CD8-positive, alpha-beta memory T cell (primary cell): ENCODE results near the gene ZNF804B. TPM values are rescaled to one million over a fixed set of nuclear protein-coding genes. Genes with fewer than 3 reads are reported as not detected.

Source experiments
- CTCF ChIA-PET: fragments of 350-600 bp; sonication (Branson Sonifier 250); formaldehyde crosslinking; loops from one replicate; lab custom pipeline; 2021; ENCODE audit warnings: antibody characterized with exemption; lab: Charles Lee
- POLR2A ChIA-PET: fragments of 350-600 bp; sonication (Branson Sonifier 250); formaldehyde crosslinking; loops from one replicate; lab custom pipeline; 2021; ENCODE audit warnings: antibody characterized with exemption; lab: Charles Lee
- DNase-seq, 5 donors: peaks; one replicate each; pipeline versions ENCODE4 v3.0.0 to v3.0.0-alpha.2; 2020 to 2022; ENCODE audit warnings: mixed read lengths in 1 of 5
- H3K27ac ChIP-seq: one replicate; pipeline ENCODE4 v1.7.0; 2013; ENCODE audit warnings: low read depth, mild to moderate bottlenecking, low read length, moderate library complexity
- H3K27me3 ChIP-seq: 2 replicates; pipeline ENCODE4 v1.7.0; 2013; ENCODE audit warnings: low read length, mild to moderate bottlenecking; ENCODE audit not compliant: insufficient read depth, poor library complexity, severe bottlenecking
- H3K36me3 ChIP-seq: 2 replicates; pipeline ENCODE4 v1.7.0; 2013; ENCODE audit warnings: mild to moderate bottlenecking, low read length, moderate library complexity; ENCODE audit not compliant: insufficient read depth
- H3K4me1 ChIP-seq: 2 replicates; pipeline ENCODE4 v1.7.0; 2013; ENCODE audit warnings: mild to moderate bottlenecking, low read length, moderate library complexity; ENCODE audit not compliant: insufficient read depth
- H3K4me3 ChIP-seq: 2 replicates; pipeline ENCODE4 v1.7.0; 2013; ENCODE audit warnings: mild to moderate bottlenecking, low read length
- H3K9me3 ChIP-seq: 2 replicates; pipeline ENCODE4 v1.7.0; 2013; ENCODE audit warnings: mild to moderate bottlenecking, low read length
- H3K27ac Mint-ChIP-seq, 8 donors: one replicate each; pipeline ENCODE4 v1.8.0; 2020 to 2021; ENCODE audit warnings: mixed read lengths in 8 of 8, mild to moderate bottlenecking in 6 of 8, inconsistent platforms in 3 of 8, moderate library complexity in 3 of 8
- H3K27me3 Mint-ChIP-seq, 2 donors: one replicate each; pipeline ENCODE4 v1.8.0; 2020 to 2021; ENCODE audit warnings: mixed read lengths in 2 of 2, mild to moderate bottlenecking in 1 of 2, moderate library complexity in 1 of 2
- H3K36me3 Mint-ChIP-seq, 3 donors: one replicate each; pipeline ENCODE4 v1.8.0; 2020 to 2021; ENCODE audit warnings: mixed read lengths in 3 of 3, inconsistent platforms in 1 of 3, mild to moderate bottlenecking in 1 of 3
- H3K4me1 Mint-ChIP-seq, 3 donors: one replicate each; pipeline ENCODE4 v1.8.0; 2020 to 2021; ENCODE audit warnings: mixed read lengths in 3 of 3, inconsistent platforms in 1 of 3, mild to moderate bottlenecking in 1 of 3
- H3K4me3 Mint-ChIP-seq, 7 donors: one replicate each; pipeline ENCODE4 v1.8.0; 2020 to 2021; ENCODE audit warnings: mixed read lengths in 7 of 7, mild to moderate bottlenecking in 6 of 7, moderate library complexity in 4 of 7, inconsistent platforms in 2 of 7
- H3K9me3 Mint-ChIP-seq, 5 donors: one replicate each; pipeline ENCODE4 v1.8.0; 2020 to 2022; ENCODE audit warnings: mixed read lengths in 5 of 5, mild to moderate bottlenecking in 3 of 5, moderate library complexity in 2 of 5, inconsistent platforms in 1 of 5
- polyA plus RNA-seq: library from polyadenylated mRNA; unstranded; fragments of 300-500 nt; fragmentation: Illumina TruSeq; gene quantifications from one replicate; pipeline ENCODE4 v1.2.3, GENCODE V29; 2021
- total RNA-seq, 2 experiments: library from RNA; stranded (reverse); gene quantifications; one replicate each; pipeline ENCODE4 v1.2.3, GENCODE V29; 2021

Gene ZNF804B
- total and polyA plus RNA-seq, 3 experiments from 2014 or later = not detected

DNA sequence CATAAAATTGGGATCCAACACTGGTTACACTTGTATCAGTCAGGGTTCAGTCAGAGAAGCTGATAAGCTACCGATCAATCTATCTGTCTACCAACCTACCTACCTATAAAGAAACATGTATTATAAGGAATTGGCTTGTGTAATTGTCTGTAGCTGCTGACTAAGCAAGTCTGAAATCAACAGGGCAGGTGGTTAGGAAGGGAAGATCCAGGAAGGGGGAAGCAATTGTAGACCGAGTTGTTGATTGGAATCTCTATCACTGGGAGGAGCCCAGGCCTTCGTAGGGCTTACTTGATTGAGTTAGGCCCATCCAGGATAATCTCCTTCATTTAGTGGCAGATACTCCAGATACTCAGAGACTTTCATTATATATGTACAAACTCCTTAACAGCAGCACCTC is 307.5 kb downstream of the ZNF804B start:
- POLR2A ChIA-PET = no interaction called here
- Mint-ChIP-seq H3K4me1 (no peaks in the 10 kb centered on the region), H3K27ac (no peak overlapping the region), H3K4me3 (no peak overlapping the region), H3K9me3 (peaks cover 0 to 18% (median 2%) of the 10 kb centered on the region in 5 donors), H3K27me3 (peaks cover 0 to 3% of the 10 kb centered on the region in 2 donors), H3K36me3 (no peaks in the 10 kb centered on the region)
- Histone ChIP-seq H3K4me3 (no peak overlapping the region), H3K9me3 (no peaks in the 10 kb centered on the region), H3K27me3 (no peaks in the 10 kb centered on the region), H3K36me3 (no peaks in the 10 kb centered on the region), H3K4me1 (no peaks in the 10 kb centered on the region), H3K27ac (no peak overlapping the region)
- CTCF ChIA-PET = no interaction called here
- DNase-seq = no peak

DNA sequence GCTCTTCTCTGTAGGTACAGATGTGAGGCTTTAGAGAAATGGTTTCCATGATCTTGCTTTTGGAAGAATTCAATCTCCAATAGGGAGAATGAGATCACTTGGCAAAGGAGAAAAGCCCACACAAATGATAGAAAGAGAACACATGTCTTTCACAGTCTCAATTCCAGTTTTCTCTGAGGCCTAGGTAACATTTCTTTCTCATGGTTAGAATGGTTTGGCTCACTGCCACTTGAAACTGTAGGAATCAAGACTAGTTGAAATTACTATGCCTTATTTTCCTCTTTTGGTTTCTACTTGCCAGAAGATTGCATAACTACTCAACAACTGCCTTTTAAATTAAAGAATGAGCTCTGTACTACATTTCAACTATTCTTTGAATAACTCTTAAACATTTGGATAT is 312.6 kb downstream of the ZNF804B start:
- no peak overlapping the region for H3K4me3 Mint-ChIP-seq
- H3K4me1 Mint-ChIP-seq = no peaks in the 10 kb centered on the region
- Histone ChIP-seq H3K36me3 (no peaks in the 10 kb centered on the region), H3K4me3 (no peak overlapping the region), H3K9me3 (no peaks in the 10 kb centered on the region), H3K27me3 (no peaks in the 10 kb centered on the region), H3K4me1 (no peaks in the 10 kb centered on the region), H3K27ac (no peak overlapping the region)
- CTCF ChIA-PET = no interaction called here
- no peaks in the 10 kb centered on the region for H3K36me3 Mint-ChIP-seq
- POLR2A ChIA-PET = no interaction called here
- DNase-seq = no peak
- peaks cover 0 to 15% (median 4%) of the 10 kb centered on the region in 5 donors for H3K9me3 Mint-ChIP-seq
- no peak overlapping the region for H3K27ac Mint-ChIP-seq
- H3K27me3 Mint-ChIP-seq = no peaks in the 10 kb centered on the region

GRCh38 chr7:89073776-89074175 is 314.3 kb downstream of the ZNF804B start:
- no peaks in the 10 kb centered on the region for H3K27me3 ChIP-seq
- Mint-ChIP-seq H3K36me3 (no peaks in the 10 kb centered on the region), H3K27ac (no peak overlapping the region), H3K4me1 (no peaks in the 10 kb centered on the region), H3K4me3 (no peak overlapping the region), H3K27me3 (no peaks in the 10 kb centered on the region), H3K9me3 (peaks cover 0 to 15% (median 4%) of the 10 kb centered on the region in 5 donors)
- no peak overlapping the region for H3K27ac ChIP-seq
- H3K36me3 ChIP-seq = no peaks in the 10 kb centered on the region
- ChIA-PET POLR2A (no interaction called here), CTCF (no interaction called here)
- H3K4me1 ChIP-seq = no peaks in the 10 kb centered on the region
- H3K4me3 ChIP-seq = no peak overlapping the region
- no peaks in the 10 kb centered on the region for H3K9me3 ChIP-seq
- no peak for DNase-seq

GRCh38 chr7:89077992-89078391 is 318.5 kb downstream of the ZNF804B start:
- H3K4me3 ChIP-seq = no peak overlapping the region
- DNase-seq = no peak
- peaks cover 0 to 17% (median 2%) of the 10 kb centered on the region in 5 donors for H3K9me3 Mint-ChIP-seq
- no peaks in the 10 kb centered on the region for H3K4me1 ChIP-seq
- no peaks in the 10 kb centered on the region for H3K27me3 ChIP-seq
- H3K27me3 Mint-ChIP-seq = no peaks in the 10 kb centered on the region
- POLR2A ChIA-PET = no interaction called here
- H3K36me3 Mint-ChIP-seq = no peaks in the 10 kb centered on the region
- H3K36me3 ChIP-seq = no peaks in the 10 kb centered on the region
- H3K9me3 ChIP-seq = no peaks in the 10 kb centered on the region
- no peak overlapping the region for H3K27ac Mint-ChIP-seq
- H3K4me1 Mint-ChIP-seq = no peaks in the 10 kb centered on the region
- no peak overlapping the region for H3K27ac ChIP-seq
- H3K4me3 Mint-ChIP-seq = no peak overlapping the region
- CTCF ChIA-PET = no interaction called here

GRCh38 chr7:89085580-89085979 is 326.1 kb downstream of the ZNF804B start:
- POLR2A ChIA-PET = no interaction called here
- no peaks in the 10 kb centered on the region for H3K36me3 Mint-ChIP-seq
- no peaks in the 10 kb centered on the region for H3K4me1 Mint-ChIP-seq
- no peak overlapping the region for H3K4me3 ChIP-seq
- CTCF ChIA-PET = no interaction called here
- H3K4me3 Mint-ChIP-seq = no peak overlapping the region
- H3K27me3 ChIP-seq = no peaks in the 10 kb centered on the region
- no peaks in the 10 kb centered on the region for H3K36me3 ChIP-seq
- H3K9me3 ChIP-seq = no peaks in the 10 kb centered on the region
- peaks cover 0 to 6% (median 0%) of the 10 kb centered on the region in 5 donors for H3K9me3 Mint-ChIP-seq
- H3K27ac ChIP-seq = no peak overlapping the region
- no peak overlapping the region for H3K27ac Mint-ChIP-seq
- no peaks in the 10 kb centered on the region for H3K4me1 ChIP-seq
- H3K27me3 Mint-ChIP-seq = no peaks in the 10 kb centered on the region
- DNase-seq = no peak

GRCh38 chr7:89091550-89091949 is 332.1 kb downstream of the ZNF804B start:
- CTCF ChIA-PET = no interaction called here
- no peak for DNase-seq
- no peaks in the 10 kb centered on the region for H3K36me3 ChIP-seq
- no peak overlapping the region for H3K27ac Mint-ChIP-seq
- no peaks in the 10 kb centered on the region for H3K9me3 ChIP-seq
- no peaks in the 10 kb centered on the region for H3K4me1 Mint-ChIP-seq
- POLR2A ChIA-PET = no interaction called here
- H3K27ac ChIP-seq = no peak overlapping the region
- peaks cover 0 to 6% (median 3%) of the 10 kb centered on the region in 5 donors for H3K9me3 Mint-ChIP-seq
- no peak overlapping the region for H3K4me3 ChIP-seq
- no peaks in the 10 kb centered on the region for H3K4me1 ChIP-seq
- no peaks in the 10 kb centered on the region for H3K27me3 ChIP-seq
- H3K27me3 Mint-ChIP-seq = no peaks in the 10 kb centered on the region
- no peaks in the 10 kb centered on the region for H3K36me3 Mint-ChIP-seq
- H3K4me3 Mint-ChIP-seq = no peak overlapping the region

- no peak overlapping the region for H3K4me3 ChIP-seq
- Mint-ChIP-seq H3K27me3 (no peaks in the 10 kb centered on the region), H3K4me3 (no peak overlapping the region), H3K4me1 (no peaks in the 10 kb centered on the region), H3K36me3 (no peaks in the 10 kb centered on the region), H3K9me3 (peaks cover 0 to 6% (median 3%) of the 10 kb centered on the region in 5 donors), H3K27ac (no peak overlapping the region)
- H3K4me1 ChIP-seq = no peaks in the 10 kb centered on the region
- POLR2A ChIA-PET = no interaction called here
- CTCF ChIA-PET = no interaction called here
- no peak overlapping the region for H3K27ac ChIP-seq
- no peaks in the 10 kb centered on the region for H3K36me3 ChIP-seq
- H3K9me3 ChIP-seq = no peaks in the 10 kb centered on the region
- H3K27me3 ChIP-seq = no peaks in the 10 kb centered on the region
- DNase-seq = no peak
Observed at GRCh38 chr7:89094269-89094668, 334.8 kb downstream of the ZNF804B start.

- Mint-ChIP-seq H3K27me3 (no peaks in the 10 kb centered on the region), H3K9me3 (peaks cover 0 to 12% (median 2%) of the 10 kb centered on the region in 5 donors)
- H3K4me1 ChIP-seq = no peaks in the 10 kb centered on the region
Observed at GRCh38 chr7:89103564-89103963, 344.1 kb downstream of the ZNF804B start.

More at GRCh38 chr7:89103564-89103963, 344.1 kb downstream of the ZNF804B start:
- Histone ChIP-seq H3K9me3 (no peaks in the 10 kb centered on the region), H3K4me3 (no peak overlapping the region), H3K36me3 (no peaks in the 10 kb centered on the region), H3K27me3 (no peaks in the 10 kb centered on the region), H3K27ac (no peak overlapping the region)
- no peaks in the 10 kb centered on the region for H3K36me3 Mint-ChIP-seq
- ChIA-PET POLR2A (no interaction called here), CTCF (no interaction called here)
- no peak overlapping the region for H3K4me3 Mint-ChIP-seq
- no peak overlapping the region for H3K27ac Mint-ChIP-seq
- H3K4me1 Mint-ChIP-seq = no peaks in the 10 kb centered on the region
- DNase-seq = no peak
